NCI-H1092 (cell line): ENCODE data around the gene PRKCE.

ENCODE experiments used
- DNase-seq: peaks from one replicate; lab custom pipeline; 2025; lab: John Stamatoyannopoulos, UW

Gene PRKCE

DNA sequence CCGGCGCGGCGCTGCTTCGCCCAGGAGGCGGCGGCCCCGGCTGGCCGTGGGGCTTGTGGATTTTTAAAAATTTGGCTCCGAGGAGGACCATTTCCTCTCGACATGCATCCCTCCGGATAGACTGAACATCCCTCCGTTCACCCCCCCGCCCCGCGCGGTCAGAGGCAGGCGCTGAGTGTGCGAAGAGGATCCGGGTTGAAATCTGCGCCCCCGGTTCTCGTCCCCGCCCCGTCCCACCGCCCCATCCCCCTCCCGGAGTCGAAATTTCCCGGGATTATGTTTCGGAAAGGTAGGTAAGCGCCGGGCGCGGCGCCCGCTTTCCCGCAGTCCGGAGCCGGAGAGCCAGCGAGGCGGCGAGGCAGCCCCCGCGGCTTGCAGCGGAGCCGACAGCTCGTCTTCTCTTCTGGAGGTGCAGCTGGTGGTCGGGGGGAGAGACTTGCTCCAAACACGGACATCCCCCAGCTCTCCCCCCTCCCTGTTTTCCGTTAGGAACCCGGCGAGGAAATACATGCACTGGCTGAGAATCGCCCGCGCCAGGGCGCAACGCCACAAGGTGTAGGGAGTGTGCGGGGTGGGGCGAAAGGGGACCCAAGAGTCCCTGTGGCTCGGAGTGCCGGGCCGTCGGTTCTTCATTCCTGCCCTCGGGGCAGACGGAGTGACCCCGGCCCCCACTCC is at the start of gene PRKCE:
Gene PRKCE, plus strand, starts transcription at position 261 of the 675 bp plus-strand sequence.
- no peak for DNase-seq

DNA sequence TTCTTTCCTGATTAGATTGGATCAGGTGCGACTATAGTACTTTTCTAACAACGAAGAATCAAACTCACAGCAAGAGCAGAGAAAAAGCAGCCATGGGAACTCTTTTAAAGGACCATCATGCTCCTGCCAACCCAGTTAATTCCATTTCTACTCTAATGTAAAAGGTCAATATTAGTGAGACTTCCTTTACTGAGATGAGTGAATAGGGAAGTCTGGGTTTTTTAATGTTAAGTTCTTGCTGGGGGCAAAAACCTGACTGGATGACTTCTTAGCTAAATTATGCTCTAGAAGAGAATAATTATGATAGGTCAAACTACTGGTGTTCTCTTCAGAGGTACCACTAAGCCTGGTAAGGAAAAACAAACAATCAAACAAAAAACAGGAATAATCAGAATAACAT is 48.9 kb upstream of the PRKCE start:
- no peak for DNase-seq

DNA sequence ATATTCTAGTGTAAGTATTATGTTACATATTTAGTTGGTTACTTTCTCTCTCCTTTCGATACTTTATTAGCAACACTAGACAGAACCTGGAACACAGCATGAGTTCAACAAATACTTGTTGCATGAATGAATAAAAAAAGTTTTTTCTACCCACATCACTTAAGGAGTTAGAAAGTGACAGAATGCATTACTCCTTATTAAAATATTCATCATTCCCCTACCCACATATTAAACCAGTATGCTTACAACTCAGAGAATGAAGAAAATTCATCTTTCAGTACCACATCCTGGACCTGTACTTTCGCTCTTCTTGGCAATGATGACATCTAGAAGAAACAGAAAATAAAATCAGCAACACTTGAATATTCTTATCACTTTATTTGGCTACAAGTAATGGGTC is 46.4 kb upstream of the PRKCE start:
- no peak for DNase-seq

DNA sequence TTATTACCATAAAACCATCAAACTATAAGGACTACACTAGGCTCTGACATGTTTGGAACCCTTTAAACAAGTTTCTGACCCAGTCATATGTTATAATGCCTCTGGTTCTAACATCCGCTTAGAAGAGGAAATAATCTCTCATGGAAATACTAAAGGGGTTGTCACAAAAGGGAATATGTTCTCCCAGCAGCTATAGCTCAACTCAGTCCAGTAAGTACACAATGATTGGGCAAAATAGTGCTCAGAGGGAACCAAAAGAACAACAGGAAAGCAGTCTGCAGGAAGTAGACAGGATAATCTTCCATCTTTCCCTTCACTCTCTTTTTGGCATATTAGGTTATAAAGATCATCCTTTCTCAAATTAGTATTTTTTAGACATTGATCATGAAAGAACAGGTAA is 44.7 kb upstream of the PRKCE start:
- DNase-seq = no peak

DNA sequence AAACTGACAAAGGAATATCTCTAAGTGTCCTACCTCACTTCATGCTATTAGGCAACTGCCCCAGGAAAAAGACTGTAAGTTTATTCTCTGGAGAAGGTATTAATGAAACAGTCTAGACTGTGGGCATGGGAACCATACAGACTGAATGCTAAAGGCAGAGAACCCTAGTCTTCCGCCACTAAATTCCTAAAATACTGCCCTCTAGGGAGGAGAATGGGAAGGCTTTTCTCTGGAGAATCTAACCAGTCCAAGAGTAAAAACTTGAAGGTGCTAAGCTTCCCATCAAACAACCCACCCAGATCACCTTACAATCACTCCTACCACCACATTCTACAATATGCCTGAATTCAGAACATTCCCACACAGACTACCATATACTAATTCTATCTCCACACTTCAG is 43.8 kb upstream of the PRKCE start:
- no peak for DNase-seq

DNA sequence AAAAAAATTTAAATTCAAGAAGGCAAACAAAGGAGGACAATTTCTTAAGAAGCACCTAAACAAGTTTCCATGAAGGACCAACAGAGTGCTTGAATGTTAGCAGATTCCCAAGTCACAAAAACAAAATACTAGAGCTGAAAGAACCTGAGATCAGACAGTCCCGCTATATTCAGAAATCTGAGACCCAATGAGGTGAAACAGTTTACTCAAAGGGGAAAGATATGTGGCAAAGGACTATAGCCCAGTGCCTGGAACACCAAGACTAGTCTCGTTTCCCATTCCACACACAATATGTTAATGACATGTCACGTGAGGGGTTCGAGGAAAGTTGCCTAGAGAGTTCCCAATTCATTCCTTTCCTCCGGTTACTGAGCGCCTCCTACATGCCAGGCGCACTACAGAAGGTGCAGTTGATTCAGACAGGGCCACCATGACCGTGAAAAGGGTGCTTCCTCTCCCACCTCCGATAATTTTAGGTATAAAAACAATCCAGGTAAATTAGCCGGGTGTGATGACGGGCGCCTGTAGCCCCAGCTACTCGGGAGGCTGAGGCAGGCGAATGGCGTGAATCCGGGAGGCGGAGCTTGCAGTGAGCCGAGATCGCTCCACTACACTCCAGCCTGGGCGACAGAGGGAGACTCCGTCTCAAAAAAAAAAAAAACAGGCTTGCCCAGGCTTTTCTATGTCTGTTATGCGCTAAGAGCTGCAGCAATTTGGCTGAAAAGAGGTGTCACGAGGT is 41.0 kb upstream of the PRKCE start:
- DNase-seq = peak; percentile 10

DNA sequence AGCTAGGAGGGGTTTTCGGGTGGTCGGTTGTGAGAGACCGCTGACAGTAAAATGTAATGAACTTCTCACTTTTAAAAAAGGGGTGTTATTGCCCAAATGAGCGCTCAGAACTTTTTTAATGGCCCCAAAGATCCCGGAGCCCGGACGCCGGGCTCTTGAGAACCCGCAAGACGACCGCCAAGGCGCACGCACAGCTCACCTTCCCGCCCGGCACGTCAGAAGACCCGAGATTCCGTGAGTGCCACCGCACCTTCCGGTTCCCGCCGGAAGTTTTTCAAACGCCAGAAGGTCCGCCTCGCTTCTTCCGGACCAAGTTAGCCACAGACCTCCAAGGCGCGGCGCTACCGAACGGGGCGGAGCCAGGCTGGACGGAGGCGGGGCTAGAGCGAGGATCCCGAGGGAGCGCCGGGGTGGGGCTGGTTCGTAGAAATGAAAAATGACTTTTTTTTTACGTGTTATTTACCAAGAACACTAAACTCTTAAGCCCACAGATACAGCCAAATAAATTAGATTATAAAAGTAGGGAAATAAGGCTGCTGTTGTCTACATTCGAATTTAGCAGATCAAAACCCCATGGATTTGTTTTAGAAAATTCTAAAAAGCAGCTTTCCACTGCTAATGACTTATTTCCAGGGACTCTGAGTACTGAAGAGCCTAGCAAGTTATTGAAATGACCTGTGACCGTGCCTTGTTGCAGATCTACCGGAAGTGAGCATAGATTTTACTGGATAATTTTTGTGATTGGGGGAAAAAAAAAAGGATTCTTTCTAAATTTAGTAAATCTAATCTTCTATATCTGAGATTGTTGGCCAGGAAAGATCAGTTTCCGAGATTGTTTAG is 40.2 kb upstream of the PRKCE start, which contains the start of gene SRBD1:
Gene SRBD1, minus strand, starts transcription at position 248 of the 840 bp plus-strand sequence. CDS start 5,826 bp downstream, outside the sequence.
- peak; percentile 84 for DNase-seq

DNA sequence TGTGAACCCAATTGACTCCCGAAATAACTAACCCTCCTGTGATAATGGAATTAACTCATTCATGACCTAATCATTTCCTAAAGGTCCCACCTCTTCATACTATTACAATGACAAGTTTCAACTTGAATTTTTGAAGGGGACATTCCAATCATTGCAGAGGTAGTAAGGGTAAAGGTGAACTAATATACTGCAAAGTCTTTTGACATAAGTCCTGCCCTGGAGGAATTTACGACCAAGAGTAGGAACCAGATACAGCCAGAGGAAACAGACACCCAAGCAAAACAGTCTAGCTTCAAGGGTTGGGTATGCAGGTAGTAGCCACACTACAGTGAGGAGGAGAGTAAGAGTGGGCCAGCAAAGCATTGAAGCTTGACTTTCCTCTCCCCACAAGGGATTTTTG is 39.2 kb upstream of the PRKCE start:
- no peak for DNase-seq

DNA sequence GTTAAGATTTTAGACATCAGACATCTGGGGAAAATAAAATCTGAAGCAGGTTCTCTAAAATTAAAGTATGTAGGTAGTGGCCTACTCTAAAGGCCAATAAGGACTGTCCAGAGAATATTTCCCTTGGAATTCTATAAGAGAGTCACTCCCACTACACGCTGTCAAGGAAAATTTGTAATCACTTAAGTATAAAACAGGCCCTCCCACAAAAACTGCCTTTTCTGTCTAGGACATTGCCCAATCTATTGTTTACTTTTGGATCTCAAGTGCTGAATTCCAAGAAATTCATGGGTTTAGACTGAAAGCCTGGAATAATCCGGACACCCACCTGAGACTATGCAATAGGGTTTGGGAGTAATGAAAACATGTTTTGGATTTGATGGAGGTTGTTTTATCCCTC is 38.7 kb upstream of the PRKCE start:
- no peak for DNase-seq

DNA sequence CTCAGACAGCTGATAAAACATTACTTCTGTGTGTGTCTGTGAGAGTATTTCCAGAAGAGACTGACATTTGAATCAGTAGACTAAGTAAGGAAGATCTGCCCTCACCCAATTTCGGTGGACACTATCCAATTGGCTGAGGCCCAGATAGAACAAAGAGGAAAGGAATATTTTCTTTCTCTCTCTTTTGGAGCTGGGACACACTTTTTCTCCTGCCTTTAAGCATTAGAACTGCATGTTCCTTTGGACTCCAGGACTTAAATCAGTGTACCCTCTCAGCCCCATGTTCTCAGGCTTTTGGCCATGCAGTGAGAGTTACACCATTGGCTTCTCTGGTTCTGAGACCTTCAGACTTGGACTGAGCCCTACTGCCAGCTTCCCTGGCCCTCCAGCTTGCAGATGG is 37.1 kb upstream of the PRKCE start:
- DNase-seq = no peak

DNA sequence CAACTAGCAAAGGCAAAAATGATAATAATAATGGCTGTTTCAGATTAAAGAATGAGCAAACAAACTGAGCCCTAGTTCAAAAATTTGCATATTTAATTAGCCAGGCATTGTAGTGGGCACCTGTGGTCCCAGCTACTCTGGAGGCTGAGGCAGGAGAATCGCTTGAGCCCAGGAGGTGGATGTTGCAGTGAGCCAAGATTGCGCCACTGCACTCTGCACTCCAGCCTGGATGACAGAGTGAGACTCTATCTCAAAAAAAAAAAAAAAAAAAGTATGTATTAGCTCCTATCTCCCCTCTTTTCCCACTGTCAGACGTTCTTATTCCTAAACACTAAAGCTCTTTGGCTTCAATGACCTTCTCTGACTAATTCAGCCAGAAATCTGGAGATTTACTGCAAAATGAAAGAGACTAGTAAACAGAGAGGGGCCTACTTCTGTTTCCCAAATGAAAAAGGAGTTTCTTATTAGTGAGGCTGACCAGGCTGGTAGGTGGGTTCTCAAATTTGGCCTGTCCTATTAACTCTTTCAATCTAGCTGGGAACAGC is 36.5 kb upstream of the PRKCE start:
- no peak for DNase-seq

DNA sequence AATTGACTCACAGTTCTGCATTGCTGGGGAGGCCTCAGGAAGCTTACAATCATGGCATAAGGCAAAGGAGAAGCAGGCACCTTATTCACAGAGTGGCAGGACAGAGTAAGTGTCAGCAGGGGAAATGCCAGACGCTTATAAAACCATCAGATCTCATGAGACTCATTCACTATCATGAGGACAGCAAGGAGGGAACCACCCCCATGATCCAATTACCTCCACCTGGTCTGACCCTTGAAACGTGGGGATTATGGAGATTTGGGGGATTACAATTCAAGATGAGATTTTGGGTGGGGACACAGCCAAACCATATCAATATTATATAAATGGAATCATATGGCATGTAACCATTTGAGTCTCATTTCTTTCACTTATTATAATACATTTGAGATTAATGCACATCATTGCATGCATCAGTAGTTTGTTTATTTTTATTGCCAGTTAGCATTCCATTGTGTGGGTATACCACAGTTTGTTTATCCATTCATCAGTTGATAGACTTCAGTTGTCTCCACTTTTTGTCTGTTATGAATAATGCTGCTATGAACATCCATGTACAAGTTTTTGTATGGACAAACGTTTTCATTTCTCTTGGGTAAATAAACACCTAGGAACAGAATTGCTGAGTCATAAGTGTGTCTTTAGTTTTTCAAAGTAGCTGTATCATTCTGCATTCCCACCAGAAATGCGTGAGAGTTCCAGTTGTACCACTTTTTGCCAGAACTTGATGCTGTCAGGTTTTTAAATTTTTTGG is 34.6 kb upstream of the PRKCE start:
- no peak for DNase-seq

DNA sequence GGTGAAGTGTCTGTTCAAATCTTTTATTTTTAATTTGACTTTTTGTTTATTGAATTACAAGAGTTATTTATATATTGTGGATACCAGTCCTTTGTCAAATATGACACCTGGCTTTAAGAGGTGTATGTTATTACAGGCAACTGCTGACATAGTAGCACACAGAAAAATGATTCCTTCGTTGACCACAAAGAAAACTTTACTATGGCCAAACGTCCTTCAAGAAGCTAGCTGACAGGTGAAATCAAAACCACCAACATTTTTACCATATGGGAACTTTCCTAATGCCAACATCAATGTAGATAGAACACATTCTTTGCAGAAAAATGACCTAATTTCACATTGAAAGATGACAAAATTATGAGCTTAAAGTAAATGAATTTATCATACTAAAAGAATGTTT is 34.0 kb upstream of the PRKCE start:
- DNase-seq = no peak

DNA sequence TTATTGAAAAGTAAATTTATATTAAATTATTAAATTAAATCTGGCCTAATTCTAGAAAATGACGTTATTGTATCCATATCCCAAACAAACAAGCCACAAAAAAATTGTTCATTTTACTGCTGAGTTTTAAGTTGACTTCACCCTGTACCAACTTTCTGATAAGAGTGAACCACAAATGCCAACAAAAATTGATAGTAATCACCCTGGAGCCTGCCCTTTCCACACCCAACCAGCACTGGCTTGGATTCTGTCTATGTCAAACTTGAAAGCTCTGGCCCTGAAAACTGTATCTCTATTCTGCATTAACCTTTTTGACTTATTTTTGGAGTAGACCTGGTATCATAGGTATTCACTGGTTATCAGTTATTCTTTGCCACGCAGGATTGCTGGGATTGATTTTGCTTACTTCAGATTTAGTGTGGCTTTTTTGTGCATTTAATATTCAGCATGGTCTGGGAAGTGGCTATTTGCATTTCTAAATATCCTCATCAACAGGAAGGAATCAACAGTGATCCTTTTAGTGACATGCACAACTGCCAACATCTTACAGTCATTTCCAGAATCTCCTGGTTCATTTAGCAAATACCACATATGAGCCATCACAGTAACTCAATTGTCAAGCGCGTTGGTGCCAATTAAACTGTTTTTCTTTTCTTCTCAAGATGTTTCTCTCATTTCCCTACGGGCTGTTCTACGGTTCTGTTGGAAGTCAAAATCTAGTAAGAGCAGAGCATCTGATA is 29.0 kb upstream of the PRKCE start:
- DNase-seq = no peak

DNA sequence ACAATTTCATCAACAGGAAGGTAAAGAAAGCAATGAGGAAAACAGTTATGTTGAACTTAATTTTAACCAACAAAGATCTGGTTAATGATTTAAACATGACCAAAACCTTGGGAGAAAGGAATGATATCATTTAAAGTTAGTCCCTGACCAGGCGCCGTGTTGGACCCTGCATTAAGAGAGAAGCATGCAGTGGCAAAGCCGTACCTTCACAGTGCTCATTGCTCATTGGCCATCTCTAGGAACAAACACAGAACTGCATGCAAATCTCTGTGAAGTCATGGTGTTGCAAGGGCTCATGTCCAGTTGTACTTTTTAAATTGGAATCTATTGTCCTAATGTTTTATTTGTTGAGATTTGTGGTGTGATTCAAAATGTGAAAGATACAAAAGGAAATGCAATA is 28.4 kb upstream of the PRKCE start:
- DNase-seq = no peak

DNA sequence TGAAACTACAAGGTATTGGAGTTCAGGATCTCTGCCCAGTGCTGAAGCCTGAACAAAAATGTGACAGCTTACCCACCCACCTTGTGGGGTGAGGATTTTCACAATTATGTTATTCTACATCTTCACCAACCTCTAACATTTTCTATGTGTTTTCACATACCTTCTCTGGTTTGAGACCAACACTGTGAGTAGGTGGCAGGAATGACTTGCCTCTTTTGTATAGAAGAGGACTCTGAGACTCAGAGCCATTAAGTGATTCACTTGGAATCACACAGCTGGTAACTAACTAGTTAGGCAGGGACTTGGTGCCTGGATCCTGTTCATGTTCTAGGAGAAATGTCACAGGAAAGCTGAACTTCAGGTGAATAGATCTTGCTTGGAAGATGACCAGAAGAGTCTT is 25.7 kb upstream of the PRKCE start:
- DNase-seq = no peak

DNA sequence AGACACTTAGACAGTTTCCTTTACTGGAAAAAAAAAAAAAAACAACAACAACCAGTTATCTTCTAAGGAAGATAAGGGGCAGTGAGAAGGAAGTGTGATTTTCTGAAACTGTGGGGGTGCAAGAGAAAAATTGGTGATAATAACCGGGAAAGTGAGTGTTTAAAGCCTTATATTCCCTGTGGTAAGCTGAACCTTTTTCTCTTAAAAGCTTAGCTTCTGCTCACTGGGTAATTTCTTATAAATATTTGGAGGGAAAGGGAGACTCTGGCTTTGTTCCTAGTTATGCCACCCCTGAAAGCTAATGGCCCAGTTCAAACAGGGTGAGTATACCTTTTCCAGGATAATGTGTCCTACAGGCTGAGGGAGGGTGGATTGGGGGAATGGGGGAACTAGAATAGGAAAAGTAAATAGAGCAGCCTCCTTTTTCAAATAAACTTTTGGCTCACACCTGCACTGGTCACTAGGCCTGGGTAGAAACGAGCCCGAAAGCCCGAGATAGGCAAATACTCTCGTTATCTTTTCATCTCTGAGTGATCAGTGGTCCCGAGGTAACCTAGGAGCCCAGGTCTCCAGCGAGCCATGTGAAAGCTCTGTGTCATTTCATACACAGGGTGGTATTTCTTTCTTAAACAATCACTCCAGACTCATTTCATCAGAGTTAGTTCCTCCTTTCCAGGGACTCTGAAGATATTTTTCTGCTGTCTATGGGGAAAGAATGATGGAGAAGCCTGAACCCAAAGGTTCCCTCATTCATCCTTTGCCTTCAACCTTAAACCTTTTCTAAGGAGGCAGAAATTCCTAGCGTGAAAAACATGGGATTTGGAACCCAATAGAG is 24.9 kb upstream of the PRKCE start:
- peak; percentile 21 for DNase-seq

DNA sequence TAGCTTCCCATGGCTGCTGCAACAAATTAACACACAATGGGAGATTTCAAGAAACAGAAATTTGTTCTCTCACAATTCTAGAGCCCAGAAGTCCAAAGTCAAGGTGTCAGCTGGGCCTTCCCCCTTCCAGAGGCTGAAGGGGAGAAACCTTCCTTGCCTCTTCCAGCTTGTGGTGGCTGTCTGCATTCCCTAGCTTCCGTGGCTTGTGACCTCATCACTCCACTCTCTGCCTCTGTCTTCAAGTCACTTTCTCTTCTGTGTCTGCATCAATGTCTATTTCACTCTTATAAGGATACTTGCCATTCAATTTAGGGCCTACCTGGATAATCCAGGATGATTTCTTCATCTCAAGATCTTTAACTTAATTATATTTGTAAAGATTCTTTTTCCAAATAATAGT is 23.6 kb upstream of the PRKCE start:
- DNase-seq = no peak

DNA sequence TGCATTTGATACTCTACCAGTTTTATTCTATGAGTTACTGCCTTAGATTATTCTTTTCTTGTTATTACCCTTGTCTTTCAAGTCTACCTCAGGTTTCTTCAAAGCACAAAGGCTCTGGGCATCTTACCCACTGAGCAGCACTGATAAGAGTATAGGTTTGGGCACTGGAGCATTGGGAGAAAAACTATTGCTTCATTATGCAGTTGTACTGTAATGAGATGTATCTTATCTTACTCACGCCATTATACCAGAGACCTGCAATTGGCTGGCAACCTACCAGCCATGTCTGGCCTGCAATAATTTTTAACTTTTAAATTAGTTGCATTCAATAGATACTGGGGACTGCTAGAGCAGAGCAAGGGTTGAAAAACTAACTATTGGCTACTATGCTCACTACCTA is 21.5 kb upstream of the PRKCE start:
- no peak for DNase-seq

DNA sequence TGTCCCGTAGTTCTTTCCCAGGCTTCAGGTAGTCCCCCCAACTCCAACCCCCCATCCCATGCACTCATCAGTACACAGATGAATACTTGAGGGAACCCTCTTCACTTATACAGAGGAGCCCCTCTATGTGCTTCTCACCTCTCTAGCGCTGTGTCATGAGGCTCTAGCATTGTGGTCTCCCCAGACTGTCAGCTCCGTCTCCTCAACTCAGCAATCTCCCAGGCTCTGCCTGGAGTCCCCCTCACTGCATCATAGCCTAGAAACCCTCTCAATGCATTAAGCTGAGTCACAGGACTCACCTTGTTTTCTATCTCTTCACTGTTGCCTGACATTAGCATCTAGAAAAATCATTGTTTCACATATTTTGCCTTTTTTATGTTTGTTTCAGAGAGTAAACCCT is 20.2 kb upstream of the PRKCE start:
- no peak for DNase-seq
